IMR-90 (cell line): ENCODE data around the gene TCF7L2.

Source experiments
- BHLHE40 ChIP-seq: fragments of 150-350 bp; IDR thresholded peaks from 2 replicates; pipeline ENCODE4 v1.6.1; 2016; ENCODE audit warnings: mild to moderate bottlenecking, low read depth, low read length
- CEBPB ChIP-seq: IDR thresholded peaks from 2 replicates; pipeline ENCODE4 v1.6.1; 2012; ENCODE audit warnings: low read depth, low read length, improper control_type of control experiment
- ELK1 ChIP-seq: fragments of 150-350 bp; IDR thresholded peaks from 2 replicates; pipeline ENCODE4 v1.6.1; 2016; ENCODE audit warnings: low read depth, mild to moderate bottlenecking, low read length, moderate library complexity, borderline replicate concordance
- FOS ChIP-seq: fragments of 150-350 bp; IDR thresholded peaks from 2 replicates; pipeline ENCODE4 v1.6.1; 2016; ENCODE audit warnings: low read depth, low read length
- MXI1 ChIP-seq: IDR thresholded peaks from 2 replicates; pipeline ENCODE4 v1.6.1; 2012; ENCODE audit warnings: low read depth, mild to moderate bottlenecking, low read length, moderate library complexity, borderline replicate concordance
- POLR2A ChIP-seq: IDR thresholded peaks from 2 replicates; pipeline ENCODE4 v1.6.1; 2012; ENCODE audit warnings: mild to moderate bottlenecking, low read depth, low read length
- RAD21 ChIP-seq: IDR thresholded peaks from 2 replicates; pipeline ENCODE4 v1.6.1; 2012; ENCODE audit warnings: low read length, improper control_type of control experiment
- RFX5 ChIP-seq: IDR thresholded peaks from 2 replicates; pipeline ENCODE4 v1.8.0; 2012; ENCODE audit warnings: low read depth, mild to moderate bottlenecking, low read length, moderate library complexity
- SMC3 ChIP-seq: fragments of 150-350 bp; IDR thresholded peaks from 2 replicates; pipeline ENCODE4 v1.6.1; 2016; ENCODE audit warnings: low read depth, mild to moderate bottlenecking, antibody characterized with exemption, low read length, moderate library complexity
- TF ChIP-seq, protein P1 (sequence below): conservative IDR thresholded peaks from 2 replicates; pipeline ENCODE4 v1.5.1; 2012; ENCODE audit warnings: mild to moderate bottlenecking, low read depth, low read length, improper control_type of control experiment

GRCh38 chr10:113084031-113084430, 134.0 kb downstream of the TCF7L2 start:
- TF ChIP-seq POLR2A (no peak), RAD21 (0 out of 2 replicates have a peak, but pooled peaks have one; percentile 8), SMC3 (no peak), FOS (0 out of 2 replicates have a peak, but pooled peaks have one; percentile 15), MXI1 (no peak), CEBPB (no peak), ELK1 (no peak), BHLHE40 (no peak), RFX5 (peak; percentile 69; the same call in 1 of the 2 replicates)
- TF ChIP-seq, protein P1, sequence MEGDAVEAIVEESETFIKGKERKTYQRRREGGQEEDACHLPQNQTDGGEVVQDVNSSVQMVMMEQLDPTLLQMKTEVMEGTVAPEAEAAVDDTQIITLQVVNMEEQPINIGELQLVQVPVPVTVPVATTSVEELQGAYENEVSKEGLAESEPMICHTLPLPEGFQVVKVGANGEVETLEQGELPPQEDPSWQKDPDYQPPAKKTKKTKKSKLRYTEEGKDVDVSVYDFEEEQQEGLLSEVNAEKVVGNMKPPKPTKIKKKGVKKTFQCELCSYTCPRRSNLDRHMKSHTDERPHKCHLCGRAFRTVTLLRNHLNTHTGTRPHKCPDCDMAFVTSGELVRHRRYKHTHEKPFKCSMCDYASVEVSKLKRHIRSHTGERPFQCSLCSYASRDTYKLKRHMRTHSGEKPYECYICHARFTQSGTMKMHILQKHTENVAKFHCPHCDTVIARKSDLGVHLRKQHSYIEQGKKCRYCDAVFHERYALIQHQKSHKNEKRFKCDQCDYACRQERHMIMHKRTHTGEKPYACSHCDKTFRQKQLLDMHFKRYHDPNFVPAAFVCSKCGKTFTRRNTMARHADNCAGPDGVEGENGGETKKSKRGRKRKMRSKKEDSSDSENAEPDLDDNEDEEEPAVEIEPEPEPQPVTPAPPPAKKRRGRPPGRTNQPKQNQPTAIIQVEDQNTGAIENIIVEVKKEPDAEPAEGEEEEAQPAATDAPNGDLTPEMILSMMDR = no peak
